H1 (cell line): ENCODE data around the gene ZNF346. TPM values are rescaled to one million over a fixed set of nuclear protein-coding genes. Genes with fewer than 3 reads are reported as not detected.
A peak's percentile ranks its signal among the peaks of the same experiment; 100 is the strongest.

Source experiments
- CTCF ChIA-PET: fragments of 300-600 bp; sonication (Branson Sonifier 250); formaldehyde crosslinking; loops from one replicate; lab custom pipeline; 2021; ENCODE audit not compliant: partially characterized antibody; lab: Charles Lee
- POLR2A ChIA-PET: fragments of 300-600 bp; sonication (Branson Sonifier 250); formaldehyde crosslinking; loops from one replicate; lab custom pipeline; 2021; ENCODE audit warnings: inconsistent platforms; ENCODE audit not compliant: partially characterized antibody; lab: Charles Lee
- DNase-seq, 2 experiments: peaks; one replicate each; pipeline versions ENCODE4 v3.0.0 to v3.0.0-alpha.2; 2010 to 2022; ENCODE audit warnings: low spot score in 2 of 2, low read depth in 1 of 2, mixed read lengths in 1 of 2
- FAIRE-seq: peaks from 2 replicates; lab custom pipeline; 2011; peaks lifted over from hg19 to GRCh38; lab: Jason Lieb, UNC
- H2AFZ ChIP-seq: 2 replicates; pipeline ENCODE4 v1.8.1; 2012; ENCODE audit warnings: low read length, inconsistent platforms
- H2AK5ac ChIP-seq: 2 replicates; pipeline ENCODE4 v1.6.1; 2013; ENCODE audit warnings: low read depth, low read length
- H2BK120ac ChIP-seq: replicated peaks from 2 replicates; pipeline ENCODE3; 2013; ENCODE audit warnings: low read depth, low read length, inconsistent platforms
- H2BK12ac ChIP-seq: 2 replicates; pipeline ENCODE4 v1.6.1; 2013; ENCODE audit warnings: low read depth, low read length
- H2BK15ac ChIP-seq: 2 replicates; pipeline ENCODE4 v1.6.1; 2013; ENCODE audit warnings: low read length
- H2BK20ac ChIP-seq: 2 replicates; pipeline ENCODE4 v1.6.1; 2013; ENCODE audit warnings: low read length
- H2BK5ac ChIP-seq: 2 replicates; pipeline ENCODE4 v1.6.1; 2013; ENCODE audit warnings: low read depth, low read length
- H3K14ac ChIP-seq: 2 replicates; pipeline ENCODE4 v1.6.1; 2013; ENCODE audit warnings: inconsistent platforms; ENCODE audit not compliant: insufficient read length
- H3K18ac ChIP-seq: 2 replicates; pipeline ENCODE4 v1.6.1; 2013; ENCODE audit warnings: low read length; ENCODE audit errors: extremely low read depth
- H3K23ac ChIP-seq: 2 replicates; pipeline ENCODE4 v1.6.1; 2013; ENCODE audit warnings: inconsistent platforms; ENCODE audit not compliant: insufficient read length
- H3K23me2 ChIP-seq: 2 replicates; pipeline ENCODE4 v1.6.1; 2013; ENCODE audit warnings: low read depth, low read length
- H3K27ac ChIP-seq: 2 replicates; pipeline ENCODE4 v1.6.1; 2011; ENCODE audit warnings: low read depth, low read length, inconsistent platforms
- H3K27me3 ChIP-seq, 4 experiments: replicated peaks in 1 of 4; 1 replicate in 1 of 4; 2 replicates in 3 of 4; pipeline versions ENCODE4 v1.6.1 to v1.8.1; 2011 to 2013; ENCODE audit warnings: low read length in 3 of 4, mild to moderate bottlenecking in 3 of 4, inconsistent platforms in 2 of 4, mixed read lengths in 2 of 4, moderate library complexity in 1 of 4; ENCODE audit not compliant: control insufficient read depth in 3 of 4, insufficient read depth in 3 of 4; ENCODE audit errors: extremely low read depth in 1 of 4
- H3K36me3 ChIP-seq, 4 experiments: 2 replicates each; pipeline versions ENCODE4 v1.6.1 to v1.8.1; 2011 to 2013; ENCODE audit warnings: mild to moderate bottlenecking in 4 of 4, low read length in 3 of 4, moderate library complexity in 2 of 4, control low read depth in 1 of 4, inconsistent platforms in 1 of 4; ENCODE audit not compliant: insufficient read depth in 4 of 4, control insufficient read depth in 2 of 4
- H3K4ac ChIP-seq: replicated peaks from 2 replicates; pipeline ENCODE3; 2013; ENCODE audit warnings: low read length, low read depth, mixed read lengths, inconsistent platforms; ENCODE audit not compliant: insufficient read length
- H3K4me1 ChIP-seq, 4 experiments: replicated peaks in 1 of 4; 1 replicate in 1 of 4; 2 replicates in 3 of 4; pipeline versions ENCODE4 v1.6.1 to v1.8.1; 2011 to 2013; ENCODE audit warnings: low read length in 3 of 4, inconsistent platforms in 2 of 4, mixed read lengths in 1 of 4; ENCODE audit not compliant: insufficient read depth in 4 of 4, control insufficient read depth in 3 of 4
- H3K4me2 ChIP-seq, 2 experiments: 2 replicates each; pipeline versions ENCODE4 v1.6.1 to v1.8.1; 2011 to 2013; ENCODE audit warnings: low read depth in 2 of 2, low read length in 2 of 2, control low read depth in 1 of 2, inconsistent platforms in 1 of 2, mild to moderate bottlenecking in 1 of 2; ENCODE audit not compliant: insufficient read depth in 1 of 2
- H3K4me3 ChIP-seq, 4 experiments: fragments of 200-600, 300-600 bp in 1 of 4; sonication (generic), shearing (Covaris generic), sonication (Bioruptor Twin) in 1 of 4; 2 replicates each; pipeline versions ENCODE4 v1.5.1 to v1.8.1; 2011 to 2016; ENCODE audit warnings: low read length in 4 of 4, low read depth in 3 of 4, control low read depth in 2 of 4, inconsistent platforms in 2 of 4, mild to moderate bottlenecking in 2 of 4, mixed read lengths in 1 of 4, moderate library complexity in 1 of 4; ENCODE audit not compliant: insufficient read depth in 2 of 4; ENCODE audit errors: extremely low read depth in 1 of 4
- H3K56ac ChIP-seq: replicated peaks from 2 replicates; pipeline ENCODE3; 2013; ENCODE audit warnings: low read depth, mild to moderate bottlenecking, mixed read lengths, low read length, inconsistent platforms; ENCODE audit not compliant: insufficient read length
- H3K79me1 ChIP-seq: 2 replicates; pipeline ENCODE4 v1.6.1; 2013; ENCODE audit warnings: low read depth, low read length, control low read depth
- H3K79me2 ChIP-seq, 2 experiments: 2 replicates each; pipeline versions ENCODE4 v1.6.1 to v1.8.1; 2012 to 2013; ENCODE audit warnings: low read length in 2 of 2, mild to moderate bottlenecking in 2 of 2, inconsistent platforms in 1 of 2; ENCODE audit not compliant: insufficient read depth in 2 of 2, control insufficient read depth in 1 of 2
- H3K9ac ChIP-seq, 4 experiments: replicated peaks in 1 of 4; 1 replicate in 1 of 4; 2 replicates in 3 of 4; pipeline versions ENCODE4 v1.6.1 to v1.8.1; 2011 to 2013; ENCODE audit warnings: low read depth in 3 of 4, low read length in 3 of 4, control low read depth in 2 of 4, mild to moderate bottlenecking in 2 of 4, moderate library complexity in 2 of 4, inconsistent platforms in 1 of 4; ENCODE audit errors: extremely low read depth in 1 of 4
- H3K9me3 ChIP-seq, 2 experiments: 2 replicates each; pipeline versions ENCODE4 v1.6.1 to v1.8.1; 2012 to 2013; ENCODE audit warnings: mild to moderate bottlenecking in 2 of 2, moderate library complexity in 2 of 2, control low read depth in 1 of 2, inconsistent platforms in 1 of 2, low read depth in 1 of 2, low read length in 1 of 2, mixed read lengths in 1 of 2; ENCODE audit not compliant: insufficient read depth in 2 of 2
- H4K20me1 ChIP-seq, 2 experiments: replicated peaks in 1 of 2; 2 replicates each; pipeline versions ENCODE3 to v1.8.1; 2011 to 2013; ENCODE audit warnings: inconsistent platforms in 2 of 2, low read length in 2 of 2, mild to moderate bottlenecking in 1 of 2; ENCODE audit not compliant: insufficient read depth in 2 of 2, control insufficient read depth in 1 of 2
- H4K5ac ChIP-seq: 2 replicates; pipeline ENCODE4 v1.6.1; 2013; ENCODE audit warnings: low read length, low read depth, mixed read lengths, inconsistent platforms; ENCODE audit not compliant: insufficient read length
- H4K8ac ChIP-seq: 2 replicates; pipeline ENCODE4 v1.8.0; 2013; ENCODE audit warnings: mild to moderate bottlenecking, moderate library complexity, low read length, inconsistent platforms; ENCODE audit not compliant: insufficient read depth; ENCODE audit errors: extremely low read depth
- H4K91ac ChIP-seq: replicated peaks from 2 replicates; pipeline ENCODE3; 2013; ENCODE audit warnings: low read length, mixed read lengths, inconsistent platforms; ENCODE audit not compliant: insufficient read length
- CBX5 ChIP-seq: fragments of 300-800, 300-1000 bp; sonication (generic); IDR thresholded peaks from 2 replicates; pipeline ENCODE4 v1.7.1; 2016; ENCODE audit warnings: antibody characterized with exemption, low read length, low read depth
- EZH2 ChIP-seq: fragments of 200-600 bp; sonication (generic); IDR thresholded peaks from 2 replicates; pipeline ENCODE4 v1.7.1; 2012; ENCODE audit warnings: low read depth, mild to moderate bottlenecking, moderate library complexity, low read length, inconsistent platforms; ENCODE audit not compliant: severe bottlenecking
- RXRA ChIP-seq: IDR thresholded peaks from 2 replicates; pipeline ENCODE4 v1.6.1; 2011; ENCODE audit warnings: low read depth, mild to moderate bottlenecking, low read length, moderate library complexity; ENCODE audit not compliant: insufficient read depth
- WGBS, 2 experiments: shearing (Covaris generic) in 1 of 2; methylation state at CpG; one replicate each; pipeline versions ENCODE4 v1.1.6 to v1.1.7; 2013 to 2015; ENCODE audit warnings: low lambda C conversion rate in 2 of 2, mixed read lengths in 2 of 2, inconsistent platforms in 1 of 2, low coverage in 1 of 2, missing lambda C conversion rate in 1 of 2; ENCODE audit not compliant: insufficient replicate concordance in 2 of 2, insufficient coverage in 1 of 2, insufficient read length in 1 of 2; ENCODE audit errors: extremely low coverage in 1 of 2, missing lambda C conversion rate in 1 of 2; 5-methylcytosine and 5-hydroxymethylcytosine counted together
- polyA plus RNA-seq, 7 experiments: library from polyadenylated mRNA; depleted of rRNA in 3 of 7; stranded (reverse) in 5 of 7; unstranded in 2 of 7; fragments of >200 nt in 5 of 7; fragments of 200-250 nt in 2 of 7; gene quantifications; 1 replicate in 5 of 7; 2 replicates in 1 of 7; 4 replicates in 1 of 7; pipeline versions ENCODE4 v1.2.1 to v1.2.3, GENCODE V29; 2011 to 2013; ENCODE audit warnings: missing spikeins in 2 of 7, mixed read lengths in 2 of 7
- total RNA-seq: library from RNA; stranded (reverse); fragmentation: NEBNext Ultra II Directional; extraction: Animal tissue kit (Norgen Biotek cat#: 25700); gene quantifications from 2 replicates; pipeline ENCODE4 v1.2.1, GENCODE V29; 2021

ZNF346 gene
- total and polyA plus RNA-seq, 2 of the 8 experiments (the other 6 are each of a cell fraction or from before 2014, with no cell fraction given), result 19.9 to 20.8 TPM

GRCh38 chr5:177023303-177023664 lies 788 bp downstream of the ZNF346 start:
- 0 out of 2 replicates have a peak overlapping the region, but pooled peaks have one; percentile 13 for H3K27ac ChIP-seq
- no peak overlapping the region for H2BK12ac ChIP-seq
- H2BK5ac ChIP-seq, result no peak overlapping the region
- peaks cover 0 to 4% (median 0%) of the 10 kb centered on the region in 4 experiments; a peak in 3 of 7 replicates for H3K4me1 ChIP-seq
- H3K79me2 ChIP-seq, result peaks cover 0 to 23% of the 10 kb centered on the region in 2 experiments; a peak in 2 of 4 replicates
- no peak overlapping the region for H2AFZ ChIP-seq
- H2BK15ac ChIP-seq, result no peak overlapping the region
- H3K18ac ChIP-seq, result no peak overlapping the region
- H3K9me3 ChIP-seq, result no peaks in the 10 kb centered on the region
- no peaks in the 10 kb centered on the region for H3K27me3 ChIP-seq
- no peak overlapping the region for H3K56ac ChIP-seq
- 0 out of 2 replicates have a peak, but pooled peaks cover 4% of the 10 kb centered on the region for H3K79me1 ChIP-seq
- POLR2A ChIA-PET, result interaction anchor here (0.8 to 2.5 kb wide), 8 partner anchors 10 to 111 kb away, joined by 3 to 26 read pairs (median 4); partner anchors contain the start of genes NSD1 and UIMC1
- H3K23ac ChIP-seq, result no peak overlapping the region
- no peak for DNase-seq
- no peak overlapping the region for H3K4ac ChIP-seq
- TF ChIP-seq EZH2 (no peak), CBX5 (no peak), RXRA (0 out of 2 replicates have a peak, but pooled peaks have one; percentile 13)
- H4K20me1 ChIP-seq, result no peaks in the 10 kb centered on the region
- FAIRE-seq, result no peak
- H3K9ac ChIP-seq, result peak overlapping the region in 3 of 4 experiments; percentile 71 to 78 (median 78); a peak in 6 of 7 replicates
- no peak overlapping the region for H4K91ac ChIP-seq
- H3K4me2 ChIP-seq, result peak overlapping the region; percentile 87 to 95
- CTCF ChIA-PET, result interaction anchor here (0.6 to 3.4 kb wide), 11 partner anchors 10 to 148 kb away, joined by 3 to 17 read pairs (median 4); no protein-coding TSS in a partner anchor
- H4K5ac ChIP-seq, result no peak overlapping the region
- H4K8ac ChIP-seq, result peak overlapping the region; percentile 0; the same call in 1 of the 2 replicates
- no peak overlapping the region for H2AK5ac ChIP-seq
- H2BK20ac ChIP-seq, result no peak overlapping the region
- H3K36me3 ChIP-seq, result peaks cover 0 to 5% (median 2%) of the 10 kb centered on the region in 4 experiments; a peak in 2 of 8 replicates
- H3K23me2 ChIP-seq, result peaks cover 7% of the 10 kb centered on the region; the same call in 1 of the 2 replicates
- no peak overlapping the region for H2BK120ac ChIP-seq
- 37% methylated on average over 6 of the region's 6 CpGs; no CpG with 5 or more reads in 1 of the 2 experiments for WGBS, 2 experiments
- no peak overlapping the region for H3K14ac ChIP-seq
- peak overlapping the region; percentile 49 to 75 (median 74) for H3K4me3 ChIP-seq
